Neuronal stem cell (in vitro differentiated cells): Measurements from ENCODE around the gene TMX4.

Source experiments
- DNase-seq: peaks from one replicate; pipeline ENCODE4 v3.0.0-alpha.2; 2013; ENCODE audit warnings: low spot score
- H2AFZ ChIP-seq: one replicate; pipeline ENCODE4 v1.6.1; 2013; ENCODE audit warnings: mild to moderate bottlenecking, low read length, inconsistent platforms
- H2AK5ac ChIP-seq: 2 replicates; pipeline ENCODE4 v1.6.1; 2013; ENCODE audit warnings: low read depth, mild to moderate bottlenecking, inconsistent platforms, low read length, moderate library complexity, mixed read lengths
- H2BK120ac ChIP-seq: 2 replicates; pipeline ENCODE4 v1.6.1; 2013; ENCODE audit warnings: low read depth, mild to moderate bottlenecking, inconsistent platforms, low read length, moderate library complexity, mixed read lengths
- H2BK12ac ChIP-seq: one replicate; pipeline ENCODE4 v1.6.1; 2013; ENCODE audit warnings: low read length, inconsistent platforms
- H2BK15ac ChIP-seq: 2 replicates; pipeline ENCODE4 v1.6.1; 2013; ENCODE audit warnings: mild to moderate bottlenecking, low read length, inconsistent platforms, mixed read lengths
- H2BK5ac ChIP-seq: one replicate; pipeline ENCODE4 v1.6.1; 2013; ENCODE audit warnings: inconsistent platforms, mild to moderate bottlenecking, low read length, moderate library complexity
- H3K14ac ChIP-seq: one replicate; pipeline ENCODE4 v1.6.1; 2013; ENCODE audit warnings: low read length, inconsistent platforms
- H3K18ac ChIP-seq: 2 replicates; pipeline ENCODE4 v1.6.1; 2013; ENCODE audit warnings: low read length, inconsistent platforms
- H3K23ac ChIP-seq: 2 replicates; pipeline ENCODE4 v1.6.1; 2013; ENCODE audit warnings: low read depth, mild to moderate bottlenecking, mixed read lengths, low read length, inconsistent platforms; ENCODE audit not compliant: poor library complexity
- H3K27ac ChIP-seq: replicated peaks from 3 replicates; pipeline ENCODE4 v1.5.1; 2013; ENCODE audit warnings: low read length, inconsistent platforms
- H3K27me3 ChIP-seq, 3 experiments: 2 replicates each; pipeline ENCODE4 v1.6.1; 2013; ENCODE audit warnings: low read length in 3 of 3, mild to moderate bottlenecking in 2 of 3, inconsistent platforms in 1 of 3, low read depth in 1 of 3, mixed read lengths in 1 of 3, moderate library complexity in 1 of 3; ENCODE audit not compliant: control insufficient read depth in 3 of 3, insufficient read depth in 3 of 3
- H3K36me3 ChIP-seq, 2 donors: replicated peaks in 1 of 2; 2 replicates each; pipeline ENCODE4 v1.6.1; 2013; ENCODE audit warnings: low read length in 2 of 2; ENCODE audit not compliant: control insufficient read depth in 2 of 2, insufficient read depth in 2 of 2
- H3K4ac ChIP-seq: 2 replicates; pipeline ENCODE4 v1.6.1; 2013; ENCODE audit warnings: inconsistent platforms, mild to moderate bottlenecking, low read length, moderate library complexity
- H3K4me1 ChIP-seq, 2 donors: 1 replicate in 1 of 2; 2 replicates in 1 of 2; pipeline ENCODE4 v1.6.1; 2013; ENCODE audit warnings: low read length in 2 of 2, low read depth in 1 of 2; ENCODE audit not compliant: control insufficient read depth in 2 of 2, insufficient read depth in 1 of 2
- H3K4me2 ChIP-seq: one replicate; pipeline ENCODE4 v1.6.1; 2013; ENCODE audit warnings: mild to moderate bottlenecking, low read length, inconsistent platforms; ENCODE audit not compliant: insufficient read depth, poor library complexity, severe bottlenecking
- H3K4me3 ChIP-seq, 2 donors: 2 replicates each; pipeline ENCODE4 v1.5.1; 2013; ENCODE audit warnings: low read length in 2 of 2, mild to moderate bottlenecking in 2 of 2, inconsistent platforms in 1 of 2, moderate library complexity in 1 of 2
- H3K79me1 ChIP-seq: one replicate; pipeline ENCODE4 v1.6.1; 2013; ENCODE audit warnings: low read depth, mild to moderate bottlenecking, inconsistent platforms, low read length, moderate library complexity
- H3K9ac ChIP-seq: one replicate; pipeline ENCODE4 v1.6.1; 2013; ENCODE audit warnings: mild to moderate bottlenecking, low read depth, low read length, inconsistent platforms; ENCODE audit not compliant: poor library complexity
- H3K9me3 ChIP-seq, 2 donors: replicated peaks in 1 of 2; 2 replicates each; pipeline versions ENCODE3 to v1.6.1; 2013; ENCODE audit warnings: low read length in 2 of 2, mild to moderate bottlenecking in 2 of 2, inconsistent platforms in 1 of 2, low read depth in 1 of 2, mixed read lengths in 1 of 2, moderate library complexity in 1 of 2; ENCODE audit not compliant: control insufficient read depth in 2 of 2, insufficient read depth in 1 of 2
- H4K8ac ChIP-seq: one replicate; pipeline ENCODE4 v1.6.1; 2013; ENCODE audit warnings: low read depth, mild to moderate bottlenecking, inconsistent platforms, low read length, moderate library complexity
- H4K91ac ChIP-seq: one replicate; pipeline ENCODE4 v1.6.1; 2013; ENCODE audit warnings: low read length, low read depth, mild to moderate bottlenecking, inconsistent platforms; ENCODE audit not compliant: poor library complexity
- WGBS, 2 donors: extraction: QIAGEN DNeasy Blood & Tissue Kit; methylation state at CpG; one replicate each; pipeline ENCODE4 v1.1.7; 2013; ENCODE audit warnings: missing lambda C conversion rate in 2 of 2, mixed read lengths in 1 of 2; ENCODE audit not compliant: insufficient read length in 2 of 2, insufficient replicate concordance in 1 of 2; ENCODE audit errors: extremely low coverage in 2 of 2; 5-methylcytosine and 5-hydroxymethylcytosine counted together

TMX4 gene

DNA sequence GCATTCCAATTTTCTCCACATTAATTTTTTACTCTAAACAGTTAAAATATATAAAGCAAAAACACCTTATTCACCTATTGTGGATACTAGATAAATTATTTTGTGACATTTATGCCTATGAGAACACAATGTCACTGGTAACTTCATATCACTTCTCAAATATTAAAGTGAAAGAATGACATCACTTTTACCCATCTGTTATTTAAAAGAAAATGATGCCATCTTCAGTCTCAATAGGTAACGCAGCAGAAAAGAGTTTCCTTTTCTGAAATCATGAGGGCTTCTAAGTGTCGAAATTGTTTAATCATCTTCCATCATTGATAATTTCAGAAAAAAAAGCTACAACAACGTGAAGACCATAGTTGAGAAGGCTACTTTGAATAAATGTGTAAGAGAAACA lies 82.2 kb downstream of the TMX4 start:
- Histone ChIP-seq H3K9ac (no peak overlapping the region), H2BK5ac (no peak overlapping the region), H4K91ac (no peak overlapping the region), H3K4ac (no peak overlapping the region), H3K36me3 (no peaks in the 10 kb centered on the region), H3K27me3 (no peaks in the 10 kb centered on the region), H2BK15ac (no peak overlapping the region), H2AFZ (no peak overlapping the region), H3K4me3 (no peak overlapping the region), H3K27ac (no peak overlapping the region), H3K4me2 (no peak overlapping the region), H2AK5ac (no peak overlapping the region), H3K14ac (no peak overlapping the region), H3K9me3 (peaks cover 4% of the 10 kb centered on the region in 2 donors), H3K79me1 (no peaks in the 10 kb centered on the region), H2BK120ac (no peak overlapping the region), H3K23ac (no peak overlapping the region), H4K8ac (no peak overlapping the region), H3K4me1 (peaks cover 0 to 2% of the 10 kb centered on the region in 2 donors), H3K18ac (no peak overlapping the region), H2BK12ac (no peak overlapping the region)
- no CpG with 5 or more reads among the region's 3 CpGs for WGBS, 2 donors
- DNase-seq = no peak

DNA sequence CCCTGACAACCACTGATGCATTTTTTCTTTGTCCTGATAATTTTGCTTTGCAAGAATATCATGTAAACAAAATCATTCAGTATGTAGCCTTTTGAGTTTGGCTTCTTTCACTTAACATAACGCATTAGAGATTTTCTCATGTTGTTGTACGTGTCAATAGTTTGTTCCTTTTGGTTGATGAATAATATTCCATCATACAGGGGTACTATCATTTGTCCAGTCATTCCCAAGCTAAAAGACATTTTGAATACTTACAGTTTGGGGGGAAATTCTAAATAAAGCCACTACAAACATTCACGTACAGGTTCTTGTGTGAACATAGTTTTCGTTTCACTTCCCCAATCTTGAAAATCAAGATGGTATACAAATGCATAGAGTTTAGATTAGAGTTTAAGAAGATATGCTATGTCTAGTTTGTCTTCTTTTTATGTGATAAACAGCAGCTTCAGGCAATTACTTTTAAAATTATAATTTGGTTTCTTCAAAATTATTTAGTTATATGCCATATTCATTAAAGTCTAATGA lies 84.5 kb downstream of the TMX4 start:
- H3K18ac ChIP-seq = no peak overlapping the region
- no peak overlapping the region for H2AK5ac ChIP-seq
- no peak overlapping the region for H3K4me2 ChIP-seq
- no peak overlapping the region for H4K8ac ChIP-seq
- DNase-seq = no peak
- peaks cover 0 to 8% (median 0%) of the 10 kb centered on the region in 3 experiments for H3K27me3 ChIP-seq
- no peak overlapping the region for H3K23ac ChIP-seq
- peaks cover 0 to 2% of the 10 kb centered on the region in 2 donors for H3K4me1 ChIP-seq
- no CpG with 5 or more reads among the region's 4 CpGs for WGBS, 2 donors
- no peaks in the 10 kb centered on the region for H3K36me3 ChIP-seq
- H2BK12ac ChIP-seq = no peak overlapping the region
- no peak overlapping the region for H2BK15ac ChIP-seq
- no peak overlapping the region for H3K14ac ChIP-seq
- no peak overlapping the region for H4K91ac ChIP-seq
- no peak overlapping the region for H2AFZ ChIP-seq
- no peak overlapping the region for H2BK5ac ChIP-seq
- H2BK120ac ChIP-seq = no peak overlapping the region
- no peak overlapping the region for H3K9ac ChIP-seq
- H3K4ac ChIP-seq = no peak overlapping the region
- H3K79me1 ChIP-seq = no peaks in the 10 kb centered on the region
- no peak overlapping the region for H3K4me3 ChIP-seq
- H3K9me3 ChIP-seq = no peaks in the 10 kb centered on the region
- H3K27ac ChIP-seq = no peak overlapping the region

DNA sequence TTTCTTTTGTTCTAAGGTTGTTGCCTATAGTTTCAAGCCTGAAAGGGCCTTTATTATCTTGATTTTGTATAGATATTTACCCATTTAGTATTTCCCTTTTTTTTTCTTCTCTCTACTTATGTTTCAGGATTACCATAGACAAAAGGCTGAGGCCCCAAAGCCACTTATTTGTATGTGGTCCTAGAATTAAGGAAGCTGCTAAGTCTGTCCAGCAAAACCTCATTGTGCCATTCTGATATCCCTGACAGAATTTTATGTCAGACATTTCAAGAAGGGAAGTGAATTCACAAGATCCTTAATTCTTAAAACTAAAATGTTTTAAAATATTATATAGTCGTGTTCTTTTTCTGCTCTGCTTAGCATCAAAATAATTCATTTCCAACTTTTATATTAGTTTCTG lies 86.2 kb downstream of the TMX4 start:
- Histone ChIP-seq H3K9me3 (no peaks in the 10 kb centered on the region), H3K4me1 (peaks cover 0 to 2% of the 10 kb centered on the region in 2 donors), H4K8ac (no peak overlapping the region), H3K14ac (no peak overlapping the region), H3K9ac (no peak overlapping the region), H2AFZ (no peak overlapping the region), H3K4ac (no peak overlapping the region), H3K18ac (no peak overlapping the region), H4K91ac (no peak overlapping the region), H2BK120ac (no peak overlapping the region), H3K4me3 (no peak overlapping the region), H3K27me3 (peaks cover 0 to 8% (median 0%) of the 10 kb centered on the region in 3 experiments), H3K79me1 (no peaks in the 10 kb centered on the region), H2BK12ac (no peak overlapping the region), H2AK5ac (no peak overlapping the region), H3K36me3 (no peaks in the 10 kb centered on the region), H2BK15ac (no peak overlapping the region), H3K27ac (no peak overlapping the region), H3K23ac (no peak overlapping the region), H2BK5ac (no peak overlapping the region), H3K4me2 (no peak overlapping the region)
- no CpG with 5 or more reads among the region's 1 CpG for WGBS, 2 donors
- DNase-seq = no peak

DNA sequence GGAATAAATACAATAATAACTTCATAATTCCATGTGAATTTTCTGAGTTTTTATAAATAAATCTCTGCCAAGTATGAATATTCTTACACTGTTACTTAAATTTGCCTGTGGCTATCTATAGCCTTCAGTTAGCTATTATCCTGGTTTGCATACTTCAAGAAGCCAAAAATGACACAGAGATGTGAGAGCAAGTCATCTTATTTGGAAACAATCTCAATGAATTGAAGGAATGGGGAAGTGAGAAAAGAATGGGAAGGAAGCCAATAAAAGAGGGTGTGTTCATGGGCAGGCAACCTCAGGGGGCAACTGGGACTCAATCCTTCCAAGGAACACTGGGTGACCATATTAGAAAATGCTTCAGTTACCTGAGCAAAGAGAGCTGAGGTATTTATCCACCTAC lies 89.2 kb downstream of the TMX4 start:
- H2BK12ac ChIP-seq = no peak overlapping the region
- no peak overlapping the region for H2BK15ac ChIP-seq
- H3K4me2 ChIP-seq = no peak overlapping the region
- no peak overlapping the region for H4K8ac ChIP-seq
- DNase-seq = no peak
- no peak overlapping the region for H2AFZ ChIP-seq
- H4K91ac ChIP-seq = no peak overlapping the region
- H2BK120ac ChIP-seq = no peak overlapping the region
- no peak overlapping the region for H3K18ac ChIP-seq
- H3K4me1 ChIP-seq = no peaks in the 10 kb centered on the region
- no peak overlapping the region for H3K14ac ChIP-seq
- H2AK5ac ChIP-seq = no peak overlapping the region
- H3K4me3 ChIP-seq = no peak overlapping the region
- H3K36me3 ChIP-seq = no peaks in the 10 kb centered on the region
- H3K9ac ChIP-seq = no peak overlapping the region
- H3K4ac ChIP-seq = no peak overlapping the region
- no peak overlapping the region for H3K23ac ChIP-seq
- no peaks in the 10 kb centered on the region for H3K9me3 ChIP-seq
- H3K79me1 ChIP-seq = no peaks in the 10 kb centered on the region
- H3K27me3 ChIP-seq = peaks cover 0 to 8% (median 0%) of the 10 kb centered on the region in 3 experiments
- no peak overlapping the region for H3K27ac ChIP-seq
- H2BK5ac ChIP-seq = no peak overlapping the region
